Measurements from ENCODE around the gene TBC1D1.
"Not testable (repeated sequence)": the region's sequence is repeated elsewhere in the genome, so short reads cannot be mapped to it uniquely, and the experiment has no call there.

TBC1D1 gene

GRCh38 chr4:37958932-37959331 is 68.0 kb downstream of the TBC1D1 start:
- in situ Hi-C loops (cut with HindIII; ENCODE audit: low sequenced_read_pairs) = no loop called here

GRCh38 chr4:37960098-37960497 is 69.2 kb downstream of the TBC1D1 start, which contains the start of gene PTTG2:
PTTG2 (plus strand) TSS chr4:37960398; CDS start chr4:37960435, 37 bp downstream.
- in situ Hi-C loops (cut with HindIII; ENCODE audit: low sequenced_read_pairs) = no loop called here

GRCh38 chr4:37960679-37961450 is 70.0 kb downstream of the TBC1D1 start:
- in situ Hi-C loops (cut with HindIII; ENCODE audit: low sequenced_read_pairs) = no loop called here

GRCh38 chr4:37964734-37965457 is 74.0 kb downstream of the TBC1D1 start:
- in situ Hi-C loops (cut with HindIII; ENCODE audit: low sequenced_read_pairs) = no loop called here

- in situ Hi-C loops (cut with HindIII; ENCODE audit: low sequenced_read_pairs) = no loop called here
These were observed 75.2 kb downstream of the TBC1D1 start for GRCh38 chr4:37966044-37966443.

GRCh38 chr4:37967736-37968135 is 76.9 kb downstream of the TBC1D1 start:
- in situ Hi-C loops (cut with HindIII; ENCODE audit: low sequenced_read_pairs) = no loop called here

- in situ Hi-C loops (cut with HindIII; ENCODE audit: low sequenced_read_pairs) = no loop called here
These were observed 77.9 kb downstream of the TBC1D1 start for GRCh38 chr4:37968747-37969146.

GRCh38 chr4:37970702-37971101 is 79.8 kb downstream of the TBC1D1 start:
- in situ Hi-C loops (cut with HindIII; ENCODE audit: low sequenced_read_pairs) = no loop called here

- in situ Hi-C loops (cut with HindIII; ENCODE audit: low sequenced_read_pairs) = no loop called here
These were observed 80.3 kb downstream of the TBC1D1 start for GRCh38 chr4:37971202-37971601.

- in situ Hi-C loops (cut with HindIII; ENCODE audit: low sequenced_read_pairs) = no loop called here
These were observed 82.6 kb downstream of the TBC1D1 start for GRCh38 chr4:37973441-37973840.

GRCh38 chr4:37975321-37975822 is 84.5 kb downstream of the TBC1D1 start:
- in situ Hi-C loops (cut with HindIII; ENCODE audit: low sequenced_read_pairs) = not testable (repeated sequence)

- in situ Hi-C loops (cut with HindIII; ENCODE audit: low sequenced_read_pairs) = no loop called here
These were observed 85.6 kb downstream of the TBC1D1 start for GRCh38 chr4:37976507-37976906.

GRCh38 chr4:37976991-37977470 is 86.1 kb downstream of the TBC1D1 start:
- in situ Hi-C loops (cut with HindIII; ENCODE audit: low sequenced_read_pairs) = no loop called here

- in situ Hi-C loops (cut with HindIII; ENCODE audit: low sequenced_read_pairs) = no loop called here
These were observed 86.8 kb downstream of the TBC1D1 start for GRCh38 chr4:37977471-37978247.

GRCh38 chr4:37978248-37978924 is 87.5 kb downstream of the TBC1D1 start:
- in situ Hi-C loops (cut with HindIII; ENCODE audit: low sequenced_read_pairs) = no loop called here

- in situ Hi-C loops (cut with HindIII; ENCODE audit: low sequenced_read_pairs) = no loop called here
These were observed 89.4 kb downstream of the TBC1D1 start for GRCh38 chr4:37980246-37980645.

- in situ Hi-C loops (cut with HindIII; ENCODE audit: low sequenced_read_pairs) = no loop called here
These were observed 90.5 kb downstream of the TBC1D1 start for GRCh38 chr4:37981425-37981824.

GRCh38 chr4:37981844-37982720 is 91.2 kb downstream of the TBC1D1 start:
- in situ Hi-C loops (cut with HindIII; ENCODE audit: low sequenced_read_pairs) = no loop called here

- in situ Hi-C loops (cut with HindIII; ENCODE audit: low sequenced_read_pairs) = no loop called here
These were observed 91.9 kb downstream of the TBC1D1 start for GRCh38 chr4:37982736-37983135.

GRCh38 chr4:37983951-37984350 is 93.1 kb downstream of the TBC1D1 start:
- in situ Hi-C loops (cut with HindIII; ENCODE audit: low sequenced_read_pairs) = no loop called here
